NCI-H1694 (cell line): ENCODE data around the gene CST5.
"Not testable (repeated sequence)": the region's sequence is repeated elsewhere in the genome, so short reads cannot be mapped to it uniquely, and the experiment has no call there.

Experiments used
- DNase-seq: peaks from one replicate; lab custom pipeline; 2025; lab: John Stamatoyannopoulos, UW

Gene CST5

GRCh38 chr20:23879328-23879798, at the start of gene CST5:
CST5 (minus strand) TSS chr20:23879748; CDS start chr20:23879676, 72 bp downstream.
- DNase-seq = no peak

GRCh38 chr20:23928788-23929187, 49.2 kb upstream of the CST5 start:
- no peak for DNase-seq

- DNase-seq = no peak
Measured at GRCh38 chr20:23928353-23928752, 48.8 kb upstream of the CST5 start.

- no peak for DNase-seq
Measured at GRCh38 chr20:23926944-23927872, 47.7 kb upstream of the CST5 start.

- no peak for DNase-seq
Measured at GRCh38 chr20:23926526-23926880, 47.0 kb upstream of the CST5 start.

GRCh38 chr20:23925789-23926525, 46.4 kb upstream of the CST5 start:
- DNase-seq = no peak

GRCh38 chr20:23924751-23925150, 45.2 kb upstream of the CST5 start:
- DNase-seq = no peak

- no peak for DNase-seq
Measured at GRCh38 chr20:23923891-23924435, 44.4 kb upstream of the CST5 start.

- no peak for DNase-seq
Measured at GRCh38 chr20:23923311-23923710, 43.8 kb upstream of the CST5 start.

GRCh38 chr20:23920408-23921325, 41.1 kb upstream of the CST5 start:
- peak; percentile 55 for DNase-seq

- DNase-seq = no peak
Measured at GRCh38 chr20:23918896-23919295, 39.3 kb upstream of the CST5 start.

- no peak for DNase-seq
Measured at GRCh38 chr20:23918101-23918862, 38.7 kb upstream of the CST5 start.

GRCh38 chr20:23917024-23917725, 37.6 kb upstream of the CST5 start:
- no peak for DNase-seq

GRCh38 chr20:23915844-23916243, 36.3 kb upstream of the CST5 start:
- no peak for DNase-seq

- DNase-seq = not testable (repeated sequence)
Measured at GRCh38 chr20:23914469-23914868, 34.9 kb upstream of the CST5 start.

- DNase-seq = no peak
Measured at GRCh38 chr20:23910210-23910609, 30.7 kb upstream of the CST5 start.

GRCh38 chr20:23909390-23909789, 29.8 kb upstream of the CST5 start:
- DNase-seq = no peak

GRCh38 chr20:23907579-23907978, 28.0 kb upstream of the CST5 start:
- no peak for DNase-seq

- DNase-seq = not testable (repeated sequence)
Measured at GRCh38 chr20:23902396-23902795, 22.8 kb upstream of the CST5 start.

GRCh38 chr20:23890867-23891266, 11.3 kb upstream of the CST5 start:
- not testable (repeated sequence) for DNase-seq
